Measurements from ENCODE around the gene TMEM43. TPM values are rescaled to one million over a fixed set of nuclear protein-coding genes. Genes with fewer than 3 reads are reported as not detected.
A peak's percentile ranks its signal among the peaks of the same experiment; 100 is the strongest.

Gene TMEM43
- total and polyA plus RNA-seq, 2 of the 13 experiments (the other 11 are each of a cell fraction or from before 2014, with no cell fraction given): 48.9 to 50.5 TPM

DNA sequence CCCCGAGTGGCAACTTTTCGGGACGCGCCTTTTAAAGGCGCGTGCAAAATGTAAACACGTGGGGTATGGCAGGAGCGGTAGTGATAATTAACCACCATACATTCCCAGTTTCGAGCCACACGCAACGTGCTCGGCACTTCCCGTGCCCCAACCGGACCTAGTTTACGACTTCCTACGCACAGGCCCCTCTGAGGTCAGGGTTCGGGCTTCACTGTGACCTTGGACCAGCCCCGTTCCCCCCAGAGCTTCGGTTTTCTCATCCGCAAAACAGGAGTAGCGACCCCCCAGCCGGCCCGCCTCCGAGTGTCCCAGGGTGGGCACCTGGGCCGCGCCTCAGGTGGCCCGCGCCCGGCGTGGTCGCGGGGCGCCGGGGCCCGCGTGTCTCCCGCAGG lies 633 bp upstream of the TMEM43 start (continued):
- TF ChIP-seq ZFAT (CRISPR knock-in tag; conservative IDR thresholded peaks at IDR 0.05) (no peak), KAT2B (IDR thresholded peaks at IDR 0.05; ENCODE audit: borderline replicate concordance, low read depth, low read length) (no peak), ZBTB7B (CRISPR knock-in tag; IDR thresholded peaks at IDR 0.05) (0 out of 2 replicates have a peak, but pooled peaks have one; percentile 48), ZNF589 (CRISPR knock-in tag; conservative IDR thresholded peaks at IDR 0.05) (no peak), ZNF530 (CRISPR knock-in tag; IDR thresholded peaks at IDR 0.05; ENCODE audit: low read depth) (no peak), ZNF350 (CRISPR knock-in tag; IDR thresholded peaks at IDR 0.05; ENCODE audit: borderline replicate concordance, low read depth) (no peak), KDM4B (CRISPR knock-in tag; IDR thresholded peaks at IDR 0.05) (no peak), CHD2 (IDR thresholded peaks at IDR 0.05; ENCODE audit: low read depth, low read length) (no peak), ZNF160 (CRISPR knock-in tag; IDR thresholded peaks at IDR 0.05) (no peak), CEBPB (IDR thresholded peaks at IDR 0.05; ENCODE audit: borderline replicate concordance, low read depth, low read length) (no peak), SMAD3 (CRISPR knock-in tag; IDR thresholded peaks at IDR 0.05) (no peak), ZNF205 (CRISPR knock-in tag; IDR thresholded peaks at IDR 0.05) (peak; percentile 45; the same call in 1 of the 2 replicates)
- TF ChIP-seq, protein P1, sequence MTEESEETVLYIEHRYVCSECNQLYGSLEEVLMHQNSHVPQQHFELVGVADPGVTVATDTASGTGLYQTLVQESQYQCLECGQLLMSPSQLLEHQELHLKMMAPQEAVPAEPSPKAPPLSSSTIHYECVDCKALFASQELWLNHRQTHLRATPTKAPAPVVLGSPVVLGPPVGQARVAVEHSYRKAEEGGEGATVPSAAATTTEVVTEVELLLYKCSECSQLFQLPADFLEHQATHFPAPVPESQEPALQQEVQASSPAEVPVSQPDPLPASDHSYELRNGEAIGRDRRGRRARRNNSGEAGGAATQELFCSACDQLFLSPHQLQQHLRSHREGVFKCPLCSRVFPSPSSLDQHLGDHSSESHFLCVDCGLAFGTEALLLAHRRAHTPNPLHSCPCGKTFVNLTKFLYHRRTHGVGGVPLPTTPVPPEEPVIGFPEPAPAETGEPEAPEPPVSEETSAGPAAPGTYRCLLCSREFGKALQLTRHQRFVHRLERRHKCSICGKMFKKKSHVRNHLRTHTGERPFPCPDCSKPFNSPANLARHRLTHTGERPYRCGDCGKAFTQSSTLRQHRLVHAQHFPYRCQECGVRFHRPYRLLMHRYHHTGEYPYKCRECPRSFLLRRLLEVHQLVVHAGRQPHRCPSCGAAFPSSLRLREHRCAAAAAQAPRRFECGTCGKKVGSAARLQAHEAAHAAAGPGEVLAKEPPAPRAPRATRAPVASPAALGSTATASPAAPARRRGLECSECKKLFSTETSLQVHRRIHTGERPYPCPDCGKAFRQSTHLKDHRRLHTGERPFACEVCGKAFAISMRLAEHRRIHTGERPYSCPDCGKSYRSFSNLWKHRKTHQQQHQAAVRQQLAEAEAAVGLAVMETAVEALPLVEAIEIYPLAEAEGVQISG (CRISPR knock-in tag; IDR thresholded peaks at IDR 0.05): no peak
- TF ChIP-seq, protein P2, sequence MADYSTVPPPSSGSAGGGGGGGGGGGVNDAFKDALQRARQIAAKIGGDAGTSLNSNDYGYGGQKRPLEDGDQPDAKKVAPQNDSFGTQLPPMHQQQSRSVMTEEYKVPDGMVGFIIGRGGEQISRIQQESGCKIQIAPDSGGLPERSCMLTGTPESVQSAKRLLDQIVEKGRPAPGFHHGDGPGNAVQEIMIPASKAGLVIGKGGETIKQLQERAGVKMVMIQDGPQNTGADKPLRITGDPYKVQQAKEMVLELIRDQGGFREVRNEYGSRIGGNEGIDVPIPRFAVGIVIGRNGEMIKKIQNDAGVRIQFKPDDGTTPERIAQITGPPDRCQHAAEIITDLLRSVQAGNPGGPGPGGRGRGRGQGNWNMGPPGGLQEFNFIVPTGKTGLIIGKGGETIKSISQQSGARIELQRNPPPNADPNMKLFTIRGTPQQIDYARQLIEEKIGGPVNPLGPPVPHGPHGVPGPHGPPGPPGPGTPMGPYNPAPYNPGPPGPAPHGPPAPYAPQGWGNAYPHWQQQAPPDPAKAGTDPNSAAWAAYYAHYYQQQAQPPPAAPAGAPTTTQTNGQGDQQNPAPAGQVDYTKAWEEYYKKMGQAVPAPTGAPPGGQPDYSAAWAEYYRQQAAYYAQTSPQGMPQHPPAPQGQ (CRISPR knock-in tag; IDR thresholded peaks at IDR 0.05; ENCODE audit: borderline replicate concordance): no peak
- TF ChIP-seq, protein P3, sequence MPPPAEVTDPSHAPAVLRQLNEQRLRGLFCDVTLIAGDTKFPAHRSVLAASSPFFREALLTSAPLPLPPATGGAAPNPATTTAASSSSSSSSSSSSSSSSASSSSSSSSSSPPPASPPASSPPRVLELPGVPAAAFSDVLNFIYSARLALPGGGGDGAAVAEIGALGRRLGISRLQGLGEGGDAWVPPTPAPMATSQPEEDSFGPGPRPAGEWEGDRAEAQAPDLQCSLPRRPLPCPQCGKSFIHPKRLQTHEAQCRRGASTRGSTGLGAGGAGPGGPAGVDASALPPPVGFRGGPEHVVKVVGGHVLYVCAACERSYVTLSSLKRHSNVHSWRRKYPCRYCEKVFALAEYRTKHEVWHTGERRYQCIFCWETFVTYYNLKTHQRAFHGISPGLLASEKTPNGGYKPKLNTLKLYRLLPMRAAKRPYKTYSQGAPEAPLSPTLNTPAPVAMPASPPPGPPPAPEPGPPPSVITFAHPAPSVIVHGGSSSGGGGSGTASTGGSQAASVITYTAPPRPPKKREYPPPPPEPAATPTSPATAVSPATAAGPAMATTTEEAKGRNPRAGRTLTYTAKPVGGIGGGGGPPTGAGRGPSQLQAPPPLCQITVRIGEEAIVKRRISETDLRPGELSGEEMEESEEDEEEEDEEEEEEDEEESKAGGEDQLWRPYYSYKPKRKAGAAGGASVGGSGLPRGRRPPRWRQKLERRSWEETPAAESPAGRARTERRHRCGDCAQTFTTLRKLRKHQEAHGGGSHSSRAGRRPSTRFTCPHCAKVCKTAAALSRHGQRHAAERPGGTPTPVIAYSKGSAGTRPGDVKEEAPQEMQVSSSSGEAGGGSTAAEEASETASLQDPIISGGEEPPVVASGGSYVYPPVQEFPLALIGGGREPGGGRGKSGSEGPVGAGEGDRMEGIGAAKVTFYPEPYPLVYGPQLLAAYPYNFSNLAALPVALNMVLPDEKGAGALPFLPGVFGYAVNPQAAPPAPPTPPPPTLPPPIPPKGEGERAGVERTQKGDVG (CRISPR knock-in tag; IDR thresholded peaks at IDR 0.05; ENCODE audit: borderline replicate concordance): no peak
- TF ChIP-seq, protein P4, sequence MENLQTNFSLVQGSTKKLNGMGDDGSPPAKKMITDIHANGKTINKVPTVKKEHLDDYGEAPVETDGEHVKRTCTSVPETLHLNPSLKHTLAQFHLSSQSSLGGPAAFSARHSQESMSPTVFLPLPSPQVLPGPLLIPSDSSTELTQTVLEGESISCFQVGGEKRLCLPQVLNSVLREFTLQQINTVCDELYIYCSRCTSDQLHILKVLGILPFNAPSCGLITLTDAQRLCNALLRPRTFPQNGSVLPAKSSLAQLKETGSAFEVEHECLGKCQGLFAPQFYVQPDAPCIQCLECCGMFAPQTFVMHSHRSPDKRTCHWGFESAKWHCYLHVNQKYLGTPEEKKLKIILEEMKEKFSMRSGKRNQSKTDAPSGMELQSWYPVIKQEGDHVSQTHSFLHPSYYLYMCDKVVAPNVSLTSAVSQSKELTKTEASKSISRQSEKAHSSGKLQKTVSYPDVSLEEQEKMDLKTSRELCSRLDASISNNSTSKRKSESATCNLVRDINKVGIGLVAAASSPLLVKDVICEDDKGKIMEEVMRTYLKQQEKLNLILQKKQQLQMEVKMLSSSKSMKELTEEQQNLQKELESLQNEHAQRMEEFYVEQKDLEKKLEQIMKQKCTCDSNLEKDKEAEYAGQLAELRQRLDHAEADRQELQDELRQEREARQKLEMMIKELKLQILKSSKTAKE (CRISPR knock-in tag; IDR thresholded peaks at IDR 0.05; ENCODE audit: borderline replicate concordance): no peak
- TF ChIP-seq, protein P5, sequence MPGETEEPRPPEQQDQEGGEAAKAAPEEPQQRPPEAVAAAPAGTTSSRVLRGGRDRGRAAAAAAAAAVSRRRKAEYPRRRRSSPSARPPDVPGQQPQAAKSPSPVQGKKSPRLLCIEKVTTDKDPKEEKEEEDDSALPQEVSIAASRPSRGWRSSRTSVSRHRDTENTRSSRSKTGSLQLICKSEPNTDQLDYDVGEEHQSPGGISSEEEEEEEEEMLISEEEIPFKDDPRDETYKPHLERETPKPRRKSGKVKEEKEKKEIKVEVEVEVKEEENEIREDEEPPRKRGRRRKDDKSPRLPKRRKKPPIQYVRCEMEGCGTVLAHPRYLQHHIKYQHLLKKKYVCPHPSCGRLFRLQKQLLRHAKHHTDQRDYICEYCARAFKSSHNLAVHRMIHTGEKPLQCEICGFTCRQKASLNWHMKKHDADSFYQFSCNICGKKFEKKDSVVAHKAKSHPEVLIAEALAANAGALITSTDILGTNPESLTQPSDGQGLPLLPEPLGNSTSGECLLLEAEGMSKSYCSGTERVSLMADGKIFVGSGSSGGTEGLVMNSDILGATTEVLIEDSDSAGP (CRISPR knock-in tag; IDR thresholded peaks at IDR 0.05; ENCODE audit: borderline replicate concordance): no peak; the same call in 1 of the 2 replicates
